GM18508 (cell line): ENCODE results near the gene RASGRF2.

ENCODE experiments used
- ATAC-seq: cut with Tn5 transposase; IDR thresholded peaks from one replicate; pipeline ENCODE4 v1.9.1; 2021; ENCODE audit warnings: moderate number of reproducible peaks; ENCODE audit not compliant: insufficient read depth, unreplicated experiment

The RASGRF2 gene

GRCh38 chr5:81191726-81192372 lies 231.7 kb downstream of the RASGRF2 start:
- ATAC-seq, result no peak

GRCh38 chr5:81192373-81192750 lies 232.2 kb downstream of the RASGRF2 start:
- no peak for ATAC-seq

- ATAC-seq, result no peak
Measured at GRCh38 chr5:81194633-81195334, 234.6 kb downstream of the RASGRF2 start.

GRCh38 chr5:81195335-81195929 lies 235.3 kb downstream of the RASGRF2 start:
- ATAC-seq, result no peak

- ATAC-seq, result no peak
Measured at GRCh38 chr5:81202655-81203054, 242.5 kb downstream of the RASGRF2 start.

GRCh38 chr5:81203729-81204128 lies 243.6 kb downstream of the RASGRF2 start:
- ATAC-seq, result no peak

GRCh38 chr5:81204205-81204604 lies 244.0 kb downstream of the RASGRF2 start:
- no peak for ATAC-seq

GRCh38 chr5:81205058-81205457 lies 244.9 kb downstream of the RASGRF2 start:
- no peak for ATAC-seq

GRCh38 chr5:81207009-81207408 lies 246.8 kb downstream of the RASGRF2 start:
- no peak for ATAC-seq

GRCh38 chr5:81208904-81209303 lies 248.7 kb downstream of the RASGRF2 start:
- no peak for ATAC-seq

GRCh38 chr5:81209386-81209785 lies 249.2 kb downstream of the RASGRF2 start:
- no peak for ATAC-seq

- ATAC-seq, result no peak
Measured at GRCh38 chr5:81209869-81210493, 249.8 kb downstream of the RASGRF2 start.

GRCh38 chr5:81212211-81212751 lies 252.1 kb downstream of the RASGRF2 start:
- ATAC-seq, result peak; percentile 47

- no peak for ATAC-seq
Measured at GRCh38 chr5:81213070-81213469, 252.9 kb downstream of the RASGRF2 start.

GRCh38 chr5:81214848-81215247 lies 254.7 kb downstream of the RASGRF2 start:
- no peak for ATAC-seq

- no peak for ATAC-seq
Measured at GRCh38 chr5:81216152-81216551, 256.0 kb downstream of the RASGRF2 start.

- no peak for ATAC-seq
Measured at GRCh38 chr5:81219389-81219788, 259.2 kb downstream of the RASGRF2 start.

GRCh38 chr5:81222285-81222684 lies 262.1 kb downstream of the RASGRF2 start:
- no peak for ATAC-seq

GRCh38 chr5:81225463-81225862 lies 265.3 kb downstream of the RASGRF2 start:
- ATAC-seq, result no peak

- no peak for ATAC-seq
Measured at GRCh38 chr5:81226286-81226685, 266.1 kb downstream of the RASGRF2 start.

GRCh38 chr5:81226949-81227348 lies 266.8 kb downstream of the RASGRF2 start:
- no peak for ATAC-seq
